A549 (cell line): ENCODE results near the gene TCF7L1. TPM values are rescaled to one million over a fixed set of nuclear protein-coding genes. Genes with fewer than 3 reads are reported as not detected.

Experiments
- ATAC-seq, 2 experiments: fragments of 200-7000 bp in 1 of 2; fragments of >200 bp in 1 of 2; cut with Nextera tagmentation in 1 of 2; cut with Tn5 transposase in 1 of 2; 3 replicates each; pipeline versions ENCODE4 v1.8.0 to v1.9.1; 2018 to 2020; ENCODE audit warnings: mild to moderate bottlenecking in 1 of 2, moderate library complexity in 1 of 2
- CTCF ChIA-PET: fragments of 300-600 bp; sonication (Branson Sonifier 250); formaldehyde crosslinking; extraction: SDS; loops from one replicate; lab custom pipeline; 2021; ENCODE audit warnings: antibody characterized with exemption, inconsistent platforms; lab: Yijun Ruan, JAX
- POLR2A ChIA-PET: fragments of 350-600 bp; formaldehyde crosslinking; extraction: SDS; loops from one replicate; lab custom pipeline; 2021; ENCODE audit warnings: antibody characterized with exemption, inconsistent platforms; lab: Yijun Ruan, JAX
- DNase-seq, 2 experiments: peaks; one replicate each; pipeline versions ENCODE4 v3.0.0 to v3.0.0-alpha.2; 2011 to 2016; ENCODE audit warnings: low read depth in 1 of 2, low spot score in 1 of 2
- FAIRE-seq: peaks from 2 replicates; lab custom pipeline; 2011; peaks lifted over from hg19 to GRCh38; lab: Jason Lieb, UNC
- H3K27ac ChIP-seq, 2 experiments: fragments of >200 bp; sonication (Bioruptor Twin); formaldehyde crosslinking; 3 replicates each; pipeline ENCODE4 v1.5.1; 2016 to 2017
- H3K4me1 ChIP-seq: fragments of >200 bp; sonication (Bioruptor Twin); formaldehyde crosslinking; 3 replicates; pipeline ENCODE4 v1.6.1; 2016
- H3K4me2 ChIP-seq: fragments of >200 bp; sonication (Bioruptor Twin); formaldehyde crosslinking; 3 replicates; pipeline ENCODE4 v1.6.1; 2016
- H3K4me3 ChIP-seq: fragments of >200 bp; sonication (Bioruptor Twin); formaldehyde crosslinking; 3 replicates; pipeline ENCODE4 v1.5.1; 2016
- H3K9me3 ChIP-seq: fragments of >200 bp; sonication (Bioruptor Twin); formaldehyde crosslinking; 3 replicates; pipeline ENCODE4 v1.6.1; 2016
- BCL3 ChIP-seq: fragments of >200 bp; sonication (Bioruptor Twin); formaldehyde crosslinking; IDR thresholded peaks from 3 replicates; pipeline ENCODE4 v1.6.1; 2016
- BHLHE40 ChIP-seq: IDR thresholded peaks from 2 replicates; pipeline ENCODE4 v1.6.1; 2012; ENCODE audit warnings: low read depth, low read length, inconsistent platforms
- CBX2 ChIP-seq: fragments of 200-600 bp; sonication (generic); IDR thresholded peaks from 2 replicates; pipeline ENCODE4 v1.6.1; 2016; ENCODE audit warnings: low read depth, mild to moderate bottlenecking, borderline replicate concordance
- CEBPB ChIP-seq, 2 experiments: fragments of >200 bp in 1 of 2; sonication (Bioruptor Twin) in 1 of 2; formaldehyde crosslinking in 1 of 2; IDR thresholded peaks; 2 replicates each; pipeline ENCODE4 v1.6.1; 2012 to 2016
- CHD2 ChIP-seq: fragments of 150-350 bp; IDR thresholded peaks from 2 replicates; pipeline ENCODE4 v1.6.1; 2014; ENCODE audit warnings: low read length; ENCODE audit not compliant: partially characterized antibody
- EHF ChIP-seq: fragments of 250-450 bp; sonication (Bioruptor Pico); IDR thresholded peaks from 2 replicates; pipeline ENCODE4 v1.5.0; 2020; ENCODE audit warnings: mild to moderate bottlenecking
- EP300 ChIP-seq, 2 experiments: fragments of >200 bp; sonication (Bioruptor Twin); formaldehyde crosslinking; IDR thresholded peaks; 2 replicates in 1 of 2; 3 replicates in 1 of 2; pipeline ENCODE4 v1.6.1; 2016 to 2017
- ESRRA ChIP-seq: fragments of 150-350 bp; IDR thresholded peaks from 2 replicates; pipeline ENCODE4 v1.6.1; 2014; ENCODE audit warnings: mild to moderate bottlenecking, low read length, borderline replicate concordance
- HDAC2 ChIP-seq: fragments of 200-600 bp; sonication (generic); IDR thresholded peaks from 2 replicates; pipeline ENCODE4 v1.6.1; 2016
- JUNB ChIP-seq: fragments of >200 bp; sonication (Bioruptor Twin); formaldehyde crosslinking; IDR thresholded peaks from 2 replicates; pipeline ENCODE4 v1.6.1; 2016
- MYC ChIP-seq: IDR thresholded peaks from 2 replicates; pipeline ENCODE4 v1.6.1; 2012; ENCODE audit warnings: mild to moderate bottlenecking, inconsistent platforms, low read length, improper control_type of control experiment, borderline replicate concordance
- NFE2L2 ChIP-seq: fragments of 150-350 bp; conservative IDR thresholded peaks from 2 replicates; pipeline ENCODE4 v1.6.1; 2014; ENCODE audit warnings: low read length
- NPAS2 ChIP-seq: fragments of 250-450 bp; sonication (Bioruptor Pico); IDR thresholded peaks from 2 replicates; pipeline ENCODE4 v1.8.0; 2022; ENCODE audit warnings: mild to moderate bottlenecking, moderate library complexity, borderline replicate concordance
- PBX3 ChIP-seq: IDR thresholded peaks from 2 replicates; pipeline ENCODE4 v1.6.1; 2012
- PHF8 ChIP-seq: fragments of 200-600 bp; sonication (generic); IDR thresholded peaks from 2 replicates; pipeline ENCODE4 v1.6.1; 2016; ENCODE audit warnings: low read depth, mild to moderate bottlenecking, antibody characterized with exemption, moderate library complexity, borderline replicate concordance
- RAD21 ChIP-seq, 2 experiments: fragments of >200 bp in 1 of 2; sonication (Bioruptor Twin) in 1 of 2; formaldehyde crosslinking in 1 of 2; IDR thresholded peaks in 1 of 2; conservative IDR thresholded peaks in 1 of 2; 2 replicates in 1 of 2; 3 replicates in 1 of 2; pipeline ENCODE4 v1.6.1; 2012 to 2018; ENCODE audit warnings: inconsistent platforms in 1 of 2
- RCOR1 ChIP-seq: fragments of 150-350 bp; IDR thresholded peaks from 2 replicates; pipeline ENCODE4 v1.6.1; 2014; ENCODE audit warnings: antibody characterized with exemption, low read length, low read depth
- TFCP2L1 ChIP-seq: fragments of 250-450 bp; sonication (Bioruptor Pico); IDR thresholded peaks from 2 replicates; pipeline ENCODE4 v1.5.0; 2021; ENCODE audit warnings: mild to moderate bottlenecking
- ZC3H11A ChIP-seq: fragments of 450-650 bp; IDR thresholded peaks from 2 replicates; pipeline ENCODE4 v1.6.1; 2014; ENCODE audit warnings: antibody characterized with exemption, mild to moderate bottlenecking
- WGBS: methylation state at CpG from one replicate; pipeline ENCODE4 v1.1.6; 2017; ENCODE audit errors: missing lambda C conversion rate; 5-methylcytosine and 5-hydroxymethylcytosine counted together
- polyA plus RNA-seq, 4 experiments: library from polyadenylated mRNA; depleted of rRNA in 3 of 4; stranded (reverse); fragments of >200 nt; fragmentation: RNase III in 1 of 4; extraction: RNeasy Plus Mini Kit Qiagen cat#74134 plus additional on column Dnase treatment in 1 of 4; gene quantifications; 2 replicates in 3 of 4; 3 replicates in 1 of 4; pipeline ENCODE4 v1.2.3, GENCODE V29; 2011 to 2017
- TF ChIP-seq, protein P1 (sequence below): fragments of 450-650 bp; IDR thresholded peaks from 2 replicates; pipeline ENCODE4 v1.6.1; 2014; ENCODE audit warnings: antibody characterized with exemption
- TF ChIP-seq, protein P2 (sequence below): fragments of 250-450 bp; sonication (Bioruptor Pico); IDR thresholded peaks from 2 replicates; pipeline ENCODE4 v1.5.0; 2021; ENCODE audit warnings: mild to moderate bottlenecking, moderate library complexity, borderline replicate concordance
- TF ChIP-seq, protein P3 (sequence below): IDR thresholded peaks from 2 replicates; pipeline ENCODE4 v1.6.1; 2012; ENCODE audit warnings: low read depth, borderline replicate concordance
- TF ChIP-seq, protein P4 (sequence below): fragments of >200 bp; sonication (Bioruptor Twin); formaldehyde crosslinking; IDR thresholded peaks from 2 replicates; pipeline ENCODE4 v1.6.1; 2016

The TCF7L1 gene
- polyA plus RNA-seq, 2 of the 4 experiments (the other 2 are of a cell fraction): 0.68 to 4.4 TPM

DNA sequence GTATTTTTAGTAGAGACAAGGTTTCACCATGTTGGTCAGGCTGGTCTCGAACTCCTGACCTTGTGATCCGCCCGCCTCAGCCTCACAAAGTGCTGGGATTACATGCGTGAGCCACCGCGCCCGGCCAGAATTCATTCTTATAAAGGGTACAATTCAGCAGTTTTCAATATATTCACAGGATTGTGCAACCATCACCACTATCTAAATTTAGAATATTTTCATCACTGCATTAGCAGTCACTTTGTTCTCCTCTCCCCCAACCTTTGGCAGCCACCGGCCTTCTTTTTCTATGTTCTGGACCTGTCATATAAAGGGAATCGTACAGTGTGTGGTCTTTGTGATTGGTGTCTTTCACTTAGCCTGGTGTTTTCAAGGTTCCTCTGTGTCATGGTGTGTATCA is 40.7 kb downstream of the TCF7L1 start:
- ATAC-seq (no peak), FAIRE-seq (no peak), DNase-seq (no peak)
- WGBS: 86% methylated on average over 9 of the region's 9 CpGs
- POLR2A ChIA-PET: no interaction called here
- H3K9me3 ChIP-seq: no peaks in the 10 kb centered on the region
- no peaks in the 10 kb centered on the region for H3K4me1 ChIP-seq
- H3K27ac ChIP-seq: no peak overlapping the region
- H3K4me3 ChIP-seq: no peak overlapping the region
- H3K4me2 ChIP-seq: no peak overlapping the region
- TF ChIP-seq NFE2L2: no peak
- TF ChIP-seq CEBPB (IDR thresholded peaks at IDR 0.05): 0 out of 4 replicates have a peak, but pooled peaks of 1 of the 2 experiments have one; percentile 26
- TF ChIP-seq MYC: no peak
- CTCF ChIA-PET: no interaction called here

DNA sequence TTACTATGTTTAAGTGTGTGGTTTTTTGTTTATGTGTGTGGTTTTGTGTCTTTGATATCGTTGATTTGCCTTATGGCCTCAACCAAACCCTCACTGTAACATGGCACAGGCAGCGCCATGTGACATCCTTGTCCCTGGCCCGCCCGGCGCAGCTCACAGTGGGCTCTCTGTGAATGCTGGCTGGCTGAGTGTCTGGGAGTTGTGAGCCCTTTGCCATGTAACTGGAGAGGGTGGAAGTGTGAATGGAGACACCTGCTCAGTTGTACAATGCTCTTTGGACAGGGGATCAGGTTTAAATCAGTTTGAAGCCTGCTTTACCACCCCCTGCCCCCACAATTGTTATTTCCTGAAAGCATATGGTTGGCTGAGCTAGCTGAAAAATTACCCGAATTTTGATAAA is 41.8 kb downstream of the TCF7L1 start:
- no peak for DNase-seq
- H3K4me3 ChIP-seq: no peak overlapping the region
- ChIA-PET POLR2A (no interaction called here), CTCF (interaction anchor here (1.3 kb wide), 1 partner anchor 110 kb away, joined by 4 read pairs; no protein-coding TSS in a partner anchor)
- FAIRE-seq: no peak
- H3K4me1 ChIP-seq: no peaks in the 10 kb centered on the region
- H3K9me3 ChIP-seq: no peaks in the 10 kb centered on the region
- no peak overlapping the region for H3K27ac ChIP-seq
- 75% methylated on average over 6 of the region's 6 CpGs for WGBS
- TF ChIP-seq, protein P1, sequence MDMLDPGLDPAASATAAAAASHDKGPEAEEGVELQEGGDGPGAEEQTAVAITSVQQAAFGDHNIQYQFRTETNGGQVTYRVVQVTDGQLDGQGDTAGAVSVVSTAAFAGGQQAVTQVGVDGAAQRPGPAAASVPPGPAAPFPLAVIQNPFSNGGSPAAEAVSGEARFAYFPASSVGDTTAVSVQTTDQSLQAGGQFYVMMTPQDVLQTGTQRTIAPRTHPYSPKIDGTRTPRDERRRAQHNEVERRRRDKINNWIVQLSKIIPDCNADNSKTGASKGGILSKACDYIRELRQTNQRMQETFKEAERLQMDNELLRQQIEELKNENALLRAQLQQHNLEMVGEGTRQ: no peak
- TF ChIP-seq JUNB (no peak), EHF (CRISPR knock-in tag) (no peak), RCOR1 (no peak), RAD21 (conservative IDR thresholded peaks at IDR 0.05 in 1 of 2, IDR thresholded peaks at IDR 0.05 in 1 of 2) (no peak), EP300 (IDR thresholded peaks at IDR 0.05) (no peak), ZC3H11A (no peak), HDAC2 (no peak), TFCP2L1 (no peak), NPAS2 (CRISPR knock-in tag) (no peak), CBX2 (no peak)
- TF ChIP-seq, protein P2, sequence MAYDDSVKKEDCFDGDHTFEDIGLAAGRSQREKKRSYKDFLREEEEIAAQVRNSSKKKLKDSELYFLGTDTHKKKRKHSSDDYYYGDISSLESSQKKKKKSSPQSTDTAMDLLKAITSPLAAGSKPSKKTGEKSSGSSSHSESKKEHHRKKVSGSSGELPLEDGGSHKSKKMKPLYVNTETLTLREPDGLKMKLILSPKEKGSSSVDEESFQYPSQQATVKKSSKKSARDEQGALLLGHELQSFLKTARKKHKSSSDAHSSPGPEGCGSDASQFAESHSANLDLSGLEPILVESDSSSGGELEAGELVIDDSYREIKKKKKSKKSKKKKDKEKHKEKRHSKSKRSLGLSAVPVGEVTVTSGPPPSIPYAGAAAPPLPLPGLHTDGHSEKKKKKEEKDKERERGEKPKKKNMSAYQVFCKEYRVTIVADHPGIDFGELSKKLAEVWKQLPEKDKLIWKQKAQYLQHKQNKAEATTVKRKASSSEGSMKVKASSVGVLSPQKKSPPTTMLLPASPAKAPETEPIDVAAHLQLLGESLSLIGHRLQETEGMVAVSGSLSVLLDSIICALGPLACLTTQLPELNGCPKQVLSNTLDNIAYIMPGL (CRISPR knock-in tag): no peak
- TF ChIP-seq, protein P3, sequence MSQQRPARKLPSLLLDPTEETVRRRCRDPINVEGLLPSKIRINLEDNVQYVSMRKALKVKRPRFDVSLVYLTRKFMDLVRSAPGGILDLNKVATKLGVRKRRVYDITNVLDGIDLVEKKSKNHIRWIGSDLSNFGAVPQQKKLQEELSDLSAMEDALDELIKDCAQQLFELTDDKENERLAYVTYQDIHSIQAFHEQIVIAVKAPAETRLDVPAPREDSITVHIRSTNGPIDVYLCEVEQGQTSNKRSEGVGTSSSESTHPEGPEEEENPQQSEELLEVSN: no peak
- no peak overlapping the region for H3K4me2 ChIP-seq
- no peak for ATAC-seq

DNA sequence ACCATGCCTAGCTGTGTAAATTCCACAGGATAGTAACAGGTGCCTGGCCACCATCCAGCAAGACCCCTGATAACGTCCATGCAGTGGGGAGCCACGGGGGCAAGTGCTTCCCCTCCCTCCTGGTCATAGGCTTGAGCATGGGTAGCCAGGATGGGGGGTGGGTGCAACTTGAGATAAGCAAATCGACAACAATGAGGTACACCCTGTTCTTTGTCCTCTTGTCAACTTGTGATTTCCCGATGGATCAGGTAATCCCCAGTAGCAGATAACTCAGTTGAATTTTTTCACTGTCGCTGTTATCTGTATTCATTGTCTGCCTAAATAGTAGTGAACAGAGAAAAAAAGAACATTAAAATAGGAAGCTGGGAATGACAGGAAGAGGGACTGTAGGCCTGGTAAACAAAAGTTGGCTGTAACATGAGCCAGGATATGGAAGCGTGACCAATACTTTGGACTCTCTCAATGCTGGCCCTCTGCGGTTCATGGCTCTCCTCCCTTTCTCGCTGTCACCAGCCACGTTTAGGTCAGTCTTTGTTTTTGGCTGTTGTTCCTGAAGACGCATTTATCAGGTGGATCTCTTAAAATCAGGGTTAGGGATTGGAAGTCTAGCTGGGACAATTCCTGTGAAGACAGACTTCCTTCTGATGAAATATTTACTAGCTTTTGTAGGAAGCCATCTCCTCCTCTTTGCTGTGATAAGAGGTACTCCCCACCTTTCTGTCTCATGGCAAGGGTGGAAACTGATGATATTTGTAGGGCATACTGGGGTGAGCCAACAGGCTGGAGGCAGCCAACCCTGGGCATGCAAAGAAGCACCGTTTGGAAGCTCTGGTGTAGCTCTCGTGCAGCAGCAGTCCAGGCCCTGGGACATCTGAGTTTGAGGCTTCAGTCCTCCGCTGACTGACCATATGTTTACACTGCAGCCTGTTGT is 42.4 kb downstream of the TCF7L1 start:
- no peak for DNase-seq
- WGBS: 68% methylated on average over 13 of the region's 13 CpGs
- Histone ChIP-seq H3K9me3 (no peaks in the 10 kb centered on the region), H3K4me1 (no peaks in the 10 kb centered on the region), H3K4me3 (no peak overlapping the region), H3K4me2 (no peak overlapping the region), H3K27ac (no peak overlapping the region)
- no peak for ATAC-seq
- POLR2A ChIA-PET: no interaction called here
- CTCF ChIA-PET: interaction anchor here (1.2 to 1.4 kb wide), 3 partner anchors 8 to 109 kb away, joined by 4 to 8 read pairs (median 5); no protein-coding TSS in a partner anchor
- no peak for FAIRE-seq
- no peak for TF ChIP-seq BCL3
- TF ChIP-seq, protein P2 (CRISPR knock-in tag): no peak
- no peak for TF ChIP-seq PHF8
- TF ChIP-seq CHD2: no peak
- TF ChIP-seq, protein P4, sequence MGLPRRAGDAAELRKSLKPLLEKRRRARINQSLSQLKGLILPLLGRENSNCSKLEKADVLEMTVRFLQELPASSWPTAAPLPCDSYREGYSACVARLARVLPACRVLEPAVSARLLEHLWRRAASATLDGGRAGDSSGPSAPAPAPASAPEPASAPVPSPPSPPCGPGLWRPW: no peak
- no peak for TF ChIP-seq BHLHE40
- no peak for TF ChIP-seq PBX3
- no peak for TF ChIP-seq ESRRA
